GM19395 (cell line): ENCODE data around the gene ZDHHC11B.
"Not testable (repeated sequence)": the region's sequence is repeated elsewhere in the genome, so short reads cannot be mapped to it uniquely, and the experiment has no call there.

Experiments used
- ATAC-seq: cut with Tn5 transposase; IDR thresholded peaks from one replicate; pipeline ENCODE4 v1.9.1; 2021; ENCODE audit warnings: mild to moderate bottlenecking, moderate library complexity; ENCODE audit not compliant: unreplicated experiment

ZDHHC11B gene

DNA sequence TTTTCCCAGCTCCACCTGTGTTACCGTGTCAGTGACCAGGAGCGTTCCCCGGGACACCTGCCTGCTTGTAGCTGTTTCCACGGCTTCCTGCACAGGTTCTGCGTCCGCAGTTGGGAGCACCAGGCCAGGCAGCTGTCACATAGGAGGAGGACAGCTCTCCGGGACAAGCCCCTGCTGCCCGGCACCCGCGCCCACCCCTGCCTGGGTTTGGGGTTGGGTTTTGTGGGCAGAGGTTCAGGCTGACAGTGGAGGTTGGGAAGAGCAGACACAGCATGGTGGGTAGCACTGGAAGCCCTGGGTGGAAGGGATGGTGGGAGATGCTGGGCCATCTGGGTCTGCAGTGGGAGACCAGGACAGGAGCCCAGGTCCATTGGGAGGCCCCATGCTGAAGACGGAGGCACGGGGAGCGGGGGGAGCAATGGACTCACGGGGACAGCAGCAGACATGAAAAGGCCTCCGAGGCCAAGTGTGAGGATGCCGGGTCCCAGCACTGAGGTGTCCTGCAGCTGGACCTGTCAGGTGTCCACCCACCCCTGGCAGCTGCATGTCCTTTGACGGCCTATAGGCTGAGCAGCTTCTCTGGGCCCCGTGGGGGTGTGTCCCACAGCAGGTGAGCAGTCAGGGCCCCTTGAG, 2.8 kb upstream of the ZDHHC11B start:
- ATAC-seq, result not testable (repeated sequence)

GRCh38 chr5:785181-785705, 714 bp upstream of the ZDHHC11B start:
- not testable (repeated sequence) for ATAC-seq

- ATAC-seq, result not testable (repeated sequence)
These were observed 575 bp downstream of the ZDHHC11B start for GRCh38 chr5:783881-784427.

GRCh38 chr5:783049-783802, 1.3 kb downstream of the ZDHHC11B start:
- not testable (repeated sequence) for ATAC-seq

GRCh38 chr5:782356-782755, 2.2 kb downstream of the ZDHHC11B start:
- ATAC-seq, result not testable (repeated sequence)

- not testable (repeated sequence) for ATAC-seq
These were observed 4.0 kb downstream of the ZDHHC11B start for GRCh38 chr5:780571-780970.

DNA sequence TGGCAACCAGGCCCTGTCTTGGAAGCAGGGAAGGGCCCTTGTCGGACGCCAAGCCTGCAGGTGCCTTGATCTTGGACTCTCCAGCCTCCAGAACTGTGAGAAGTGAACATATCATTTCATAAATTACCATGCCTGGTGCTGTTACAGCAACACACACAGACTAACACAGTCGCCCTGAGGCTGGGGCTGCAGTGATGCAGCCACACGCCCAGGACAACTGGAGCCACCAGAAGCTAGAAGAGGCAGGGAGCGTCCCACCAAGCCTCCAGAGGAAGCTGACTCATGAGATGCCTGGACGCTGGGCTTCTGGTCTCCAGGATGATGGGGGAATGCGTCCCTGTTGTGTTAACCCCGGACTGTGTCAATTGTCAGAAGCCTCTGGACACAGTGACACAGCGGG, 5.6 kb downstream of the ZDHHC11B start:
- ATAC-seq, result not testable (repeated sequence)

DNA sequence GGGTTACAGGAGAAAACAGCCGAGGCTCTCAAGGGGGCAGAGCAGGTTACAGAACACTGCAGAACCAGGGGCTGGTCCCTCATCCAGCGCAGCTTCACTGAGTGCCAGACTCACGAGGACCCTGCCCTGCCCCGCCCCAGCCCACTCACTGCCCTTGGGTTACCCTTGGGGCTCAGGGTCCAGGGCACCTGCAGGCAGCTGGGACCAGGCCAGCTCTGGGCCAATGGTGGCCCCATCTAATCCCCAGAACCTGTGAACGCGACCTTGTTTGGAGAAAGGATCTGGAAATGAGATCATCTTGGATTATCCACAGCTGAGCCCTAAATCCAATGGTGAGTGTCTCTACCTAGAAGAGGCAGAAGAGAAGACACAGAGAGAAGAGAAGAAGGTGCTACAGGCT, 6.1 kb downstream of the ZDHHC11B start:
- ATAC-seq, result not testable (repeated sequence)

GRCh38 chr5:777756-778161, 6.8 kb downstream of the ZDHHC11B start:
- no peak for ATAC-seq

GRCh38 chr5:776862-777711, 7.4 kb downstream of the ZDHHC11B start:
- ATAC-seq, result no peak

DNA sequence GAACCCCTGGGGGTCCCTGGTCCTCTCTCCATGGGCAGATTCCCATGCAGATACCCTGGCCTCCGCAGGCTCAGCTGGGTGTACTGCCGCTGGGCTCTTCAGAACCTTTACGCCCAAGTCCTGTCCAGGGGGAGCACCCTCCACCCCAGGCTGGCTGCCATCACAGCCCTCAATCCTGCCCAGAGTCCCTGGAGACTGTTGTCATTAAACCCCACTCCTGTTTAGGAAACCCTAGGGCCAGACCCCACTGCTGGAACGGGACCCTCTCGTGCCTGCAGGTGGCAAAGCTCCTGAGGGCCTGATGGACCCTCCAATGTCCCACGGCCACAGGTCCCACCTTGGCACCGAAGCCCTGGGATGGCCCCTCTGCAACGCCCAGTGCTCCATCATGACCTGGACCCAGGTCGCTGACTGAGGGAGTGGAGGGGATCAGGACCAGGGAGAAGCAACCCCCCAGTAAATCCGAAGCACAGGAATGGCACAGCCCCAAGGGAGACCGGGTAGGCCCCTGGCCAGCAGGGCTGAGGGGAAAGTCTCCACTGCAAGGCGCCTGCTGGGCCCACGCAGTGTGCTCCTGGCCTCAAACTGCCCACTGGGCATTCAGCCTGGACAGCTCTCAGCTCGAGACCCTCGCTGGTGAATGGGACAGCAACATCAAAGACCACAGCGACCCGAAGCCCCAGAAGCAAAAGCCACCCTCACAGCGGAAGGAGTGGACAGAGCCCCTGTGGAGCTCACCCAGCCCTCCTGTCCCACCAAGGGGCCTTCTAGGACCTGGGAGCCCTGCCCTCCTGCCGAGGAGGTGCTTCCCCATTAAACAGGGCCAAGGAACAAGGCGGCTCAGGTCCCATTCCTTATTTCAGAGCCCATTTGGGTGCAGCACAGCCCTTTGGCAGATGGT, 8.3 kb downstream of the ZDHHC11B start:
- ATAC-seq, result no peak

DNA sequence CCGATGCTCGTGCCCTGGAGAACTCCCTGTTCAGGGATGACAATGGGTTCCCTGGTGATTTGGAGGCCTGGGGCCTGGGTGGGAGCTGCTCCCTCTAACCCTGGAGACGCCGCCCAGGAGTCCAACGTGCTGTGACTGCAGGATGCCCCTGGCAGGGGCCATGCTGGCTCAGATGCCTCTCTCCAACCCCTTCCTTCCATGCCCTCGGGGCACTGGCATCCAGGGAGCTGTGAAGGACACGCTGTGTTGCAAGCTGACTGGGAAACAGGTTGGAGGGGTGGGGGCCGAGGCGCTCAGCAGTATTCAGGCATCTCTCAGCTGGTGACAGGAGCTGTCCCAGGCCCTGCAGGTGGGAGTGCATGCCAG, 9.0 kb downstream of the ZDHHC11B start:
- ATAC-seq, result not testable (repeated sequence)

- not testable (repeated sequence) for ATAC-seq
These were observed 9.5 kb downstream of the ZDHHC11B start for GRCh38 chr5:774854-775505.

- not testable (repeated sequence) for ATAC-seq
These were observed 10.2 kb downstream of the ZDHHC11B start for GRCh38 chr5:774304-774703.

GRCh38 chr5:773517-774264, 10.8 kb downstream of the ZDHHC11B start:
- no peak for ATAC-seq

DNA sequence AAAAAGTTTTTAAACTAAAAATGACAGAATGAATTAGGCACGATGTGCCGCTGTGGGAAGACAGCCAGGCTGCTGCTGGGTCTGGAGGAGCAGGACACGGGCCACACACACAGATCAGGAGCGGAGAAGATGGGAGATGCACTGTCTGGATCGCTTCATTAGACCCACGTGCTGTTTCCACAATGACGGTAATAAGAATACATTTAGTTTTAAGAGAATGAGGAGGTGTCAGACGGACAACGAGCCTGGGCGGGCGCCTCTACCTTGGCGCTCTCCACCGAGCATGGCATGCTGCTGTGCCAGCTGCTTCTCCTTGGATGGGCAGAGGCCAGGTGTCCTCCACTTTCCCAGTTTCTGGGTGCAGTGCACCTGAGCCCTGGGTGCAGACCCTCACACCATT, 11.6 kb downstream of the ZDHHC11B start:
- ATAC-seq, result not testable (repeated sequence)

DNA sequence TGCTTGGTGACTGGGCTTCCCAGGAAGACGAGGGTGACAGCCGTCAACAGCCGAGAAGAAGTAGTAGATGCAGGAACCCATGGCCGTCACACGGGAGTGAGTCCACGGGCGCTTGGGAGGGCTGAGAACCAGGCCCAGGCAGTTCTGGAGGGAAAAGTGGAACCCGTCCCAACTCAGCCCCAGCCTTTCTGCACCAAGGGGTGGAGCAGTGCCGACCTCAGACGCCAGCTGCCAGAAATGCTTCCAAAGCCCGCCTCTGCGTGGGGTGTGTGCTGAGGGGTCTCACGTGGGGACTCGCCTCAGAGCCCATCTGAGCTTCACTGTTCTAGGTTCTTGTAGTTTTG, 12.0 kb downstream of the ZDHHC11B start:
- not testable (repeated sequence) for ATAC-seq

- not testable (repeated sequence) for ATAC-seq
These were observed 12.5 kb downstream of the ZDHHC11B start for GRCh38 chr5:771841-772546.
